Measurements from ENCODE around the gene SAP30BP. TPM values are rescaled to one million over a fixed set of nuclear protein-coding genes. Genes with fewer than 3 reads are reported as not detected.

SAP30BP gene
- total RNA-seq, 1 donor from 2014 or later = 125 TPM

GRCh38 chr17:75729351-75729750, 62.2 kb downstream of the SAP30BP start:
- H3K4me1 Mint-ChIP-seq (ENCODE audit: unreplicated experiment) = no peaks in the 10 kb centered on the region
- no peaks in the 10 kb centered on the region for H3K9me3 Mint-ChIP-seq (ENCODE audit: unreplicated experiment)
- H3K27me3 Mint-ChIP-seq (ENCODE audit: unreplicated experiment) = peaks cover 8% of the 10 kb centered on the region
- no peak overlapping the region for H3K4me3 Mint-ChIP-seq (ENCODE audit: unreplicated experiment)
- H3K27ac Mint-ChIP-seq (ENCODE audit: unreplicated experiment) = no peak overlapping the region
- H3K36me3 Mint-ChIP-seq (ENCODE audit: low read depth, unreplicated experiment) = no peaks in the 10 kb centered on the region
- no peak for DNase-seq (ENCODE audit: low spot score)
- no peak for TF ChIP-seq CTCF (IDR thresholded peaks at IDR 0.05; ENCODE audit: unreplicated experiment)

DNA sequence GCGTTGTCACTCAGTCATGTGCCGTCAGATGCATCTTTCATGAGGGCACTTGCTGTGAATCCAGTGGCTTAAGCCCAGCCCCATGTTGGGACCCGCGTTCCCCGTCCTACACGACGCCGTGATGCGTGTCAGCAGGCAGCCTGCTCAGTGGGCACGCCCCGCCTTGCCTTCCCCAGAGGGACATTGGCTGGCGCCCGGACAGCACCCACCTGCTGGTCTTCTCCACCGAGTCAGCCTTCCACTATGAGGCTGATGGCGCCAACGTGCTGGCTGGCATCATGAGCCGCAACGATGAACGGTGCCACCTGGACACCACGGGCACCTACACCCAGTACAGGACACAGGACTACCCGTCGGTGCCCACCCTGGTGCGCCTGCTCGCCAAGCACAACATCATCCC, 62.9 kb downstream of the SAP30BP start:
- no peak for DNase-seq (ENCODE audit: low spot score)
- Mint-ChIP-seq H3K4me1 (ENCODE audit: unreplicated experiment) (no peaks in the 10 kb centered on the region), H3K4me3 (ENCODE audit: unreplicated experiment) (no peak overlapping the region), H3K27ac (ENCODE audit: unreplicated experiment) (no peak overlapping the region), H3K36me3 (ENCODE audit: low read depth, unreplicated experiment) (no peaks in the 10 kb centered on the region), H3K27me3 (ENCODE audit: unreplicated experiment) (peaks cover 8% of the 10 kb centered on the region), H3K9me3 (ENCODE audit: unreplicated experiment) (no peaks in the 10 kb centered on the region)
- no peak for TF ChIP-seq CTCF (IDR thresholded peaks at IDR 0.05; ENCODE audit: unreplicated experiment)

- H3K4me1 Mint-ChIP-seq (ENCODE audit: unreplicated experiment) = no peaks in the 10 kb centered on the region
Measured at GRCh38 chr17:75731086-75731715, 64.1 kb downstream of the SAP30BP start.

GRCh38 chr17:75731716-75732498, 64.8 kb downstream of the SAP30BP start:
- H3K27me3 Mint-ChIP-seq (ENCODE audit: unreplicated experiment) = peaks cover 11% of the 10 kb centered on the region
- no peak for TF ChIP-seq CTCF (IDR thresholded peaks at IDR 0.05; ENCODE audit: unreplicated experiment)
- H3K36me3 Mint-ChIP-seq (ENCODE audit: low read depth, unreplicated experiment) = no peaks in the 10 kb centered on the region
- H3K4me1 Mint-ChIP-seq (ENCODE audit: unreplicated experiment) = no peaks in the 10 kb centered on the region
- no peak overlapping the region for H3K4me3 Mint-ChIP-seq (ENCODE audit: unreplicated experiment)
- H3K27ac Mint-ChIP-seq (ENCODE audit: unreplicated experiment) = no peak overlapping the region
- H3K9me3 Mint-ChIP-seq (ENCODE audit: unreplicated experiment) = no peaks in the 10 kb centered on the region
- DNase-seq (ENCODE audit: low spot score) = no peak

More at GRCh38 chr17:75731086-75731715, 64.1 kb downstream of the SAP30BP start:
- no peaks in the 10 kb centered on the region for H3K9me3 Mint-ChIP-seq (ENCODE audit: unreplicated experiment)
- DNase-seq (ENCODE audit: low spot score) = no peak
- no peaks in the 10 kb centered on the region for H3K36me3 Mint-ChIP-seq (ENCODE audit: low read depth, unreplicated experiment)
- no peak overlapping the region for H3K27ac Mint-ChIP-seq (ENCODE audit: unreplicated experiment)
- H3K27me3 Mint-ChIP-seq (ENCODE audit: unreplicated experiment) = peaks cover 11% of the 10 kb centered on the region
- no peak overlapping the region for H3K4me3 Mint-ChIP-seq (ENCODE audit: unreplicated experiment)
- TF ChIP-seq CTCF (IDR thresholded peaks at IDR 0.05; ENCODE audit: unreplicated experiment) = no peak

- TF ChIP-seq CTCF (IDR thresholded peaks at IDR 0.05; ENCODE audit: unreplicated experiment) = no peak
- no peak overlapping the region for H3K27ac Mint-ChIP-seq (ENCODE audit: unreplicated experiment)
- peaks cover 8% of the 10 kb centered on the region for H3K27me3 Mint-ChIP-seq (ENCODE audit: unreplicated experiment)
- no peaks in the 10 kb centered on the region for H3K9me3 Mint-ChIP-seq (ENCODE audit: unreplicated experiment)
- DNase-seq (ENCODE audit: low spot score) = no peak
- no peaks in the 10 kb centered on the region for H3K36me3 Mint-ChIP-seq (ENCODE audit: low read depth, unreplicated experiment)
- no peak overlapping the region for H3K4me3 Mint-ChIP-seq (ENCODE audit: unreplicated experiment)
- H3K4me1 Mint-ChIP-seq (ENCODE audit: unreplicated experiment) = no peaks in the 10 kb centered on the region
Measured at GRCh38 chr17:75733471-75733870, 66.3 kb downstream of the SAP30BP start.

Measured in endothelial cell (in vitro differentiated cells).